GM18873 (cell line): ENCODE measurements around the gene CAMK1D.

Experiments
- ATAC-seq: cut with Tn5 transposase; IDR thresholded peaks from one replicate; pipeline ENCODE4 v1.9.1; 2021; ENCODE audit warnings: mild to moderate bottlenecking, moderate library complexity, moderate number of reproducible peaks; ENCODE audit not compliant: unreplicated experiment, low FRiP score

CAMK1D gene

GRCh38 chr10:12668634-12669033, 319.3 kb downstream of the CAMK1D start:
- no peak for ATAC-seq

- ATAC-seq: no peak
Observed at GRCh38 chr10:12670004-12670403, 320.7 kb downstream of the CAMK1D start.

DNA sequence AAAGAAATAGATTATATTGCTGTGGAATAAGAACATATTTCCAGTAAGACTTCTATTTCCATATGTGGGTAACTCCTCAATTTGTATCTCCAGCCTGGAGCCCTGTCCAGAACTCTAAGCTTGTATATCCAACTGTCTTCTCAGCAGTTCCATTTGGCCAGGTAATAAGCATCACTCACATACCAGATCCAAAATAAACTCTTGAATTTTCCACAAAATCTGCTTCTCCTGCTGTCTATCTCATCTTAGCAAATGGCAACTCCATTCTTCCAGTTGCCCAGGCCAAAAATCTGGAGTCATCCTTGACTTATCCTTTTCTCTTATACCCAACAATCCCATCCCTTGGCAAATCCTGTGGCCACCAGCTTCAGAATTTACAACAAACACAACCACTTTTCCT, 325.8 kb downstream of the CAMK1D start:
- ATAC-seq: no peak

DNA sequence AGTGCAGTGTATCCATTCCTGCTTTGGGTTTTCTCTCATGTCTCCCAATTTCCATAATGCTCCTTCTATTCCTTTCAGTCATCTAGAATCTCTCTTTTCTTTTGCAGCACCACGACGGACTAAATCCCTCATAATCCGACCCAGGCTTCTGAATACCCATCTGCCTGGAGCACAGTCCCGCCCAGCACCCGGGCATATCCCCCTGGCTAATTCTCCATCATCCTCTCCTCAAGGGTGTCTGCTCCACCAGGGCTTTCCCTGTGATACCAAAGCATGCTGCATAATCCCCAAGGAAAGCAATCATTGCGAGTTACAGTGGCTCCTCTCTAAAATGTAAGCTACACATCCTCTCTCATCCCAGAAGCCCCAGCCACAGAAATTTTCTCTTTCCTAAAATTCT, 330.3 kb downstream of the CAMK1D start:
- no peak for ATAC-seq

DNA sequence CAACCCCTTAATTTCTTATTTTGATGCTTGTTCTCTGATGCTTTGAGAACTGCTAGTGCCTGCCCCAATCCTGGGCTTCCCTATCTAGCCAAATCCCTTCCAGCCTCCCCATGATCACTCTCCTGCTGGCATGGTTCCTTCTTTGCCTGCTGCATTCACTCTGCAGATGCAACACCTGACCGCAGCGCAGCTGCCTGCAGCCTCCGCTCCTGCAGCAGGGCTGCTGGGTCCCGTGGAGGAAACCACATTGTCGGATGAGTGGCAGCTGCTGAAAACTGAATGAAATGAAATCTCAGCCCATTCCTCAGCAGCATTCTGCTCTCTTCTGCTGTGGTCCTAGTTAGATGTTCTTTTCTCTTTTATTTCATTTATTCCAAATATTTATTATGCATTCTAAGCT, 331.9 kb downstream of the CAMK1D start:
- ATAC-seq: no peak

DNA sequence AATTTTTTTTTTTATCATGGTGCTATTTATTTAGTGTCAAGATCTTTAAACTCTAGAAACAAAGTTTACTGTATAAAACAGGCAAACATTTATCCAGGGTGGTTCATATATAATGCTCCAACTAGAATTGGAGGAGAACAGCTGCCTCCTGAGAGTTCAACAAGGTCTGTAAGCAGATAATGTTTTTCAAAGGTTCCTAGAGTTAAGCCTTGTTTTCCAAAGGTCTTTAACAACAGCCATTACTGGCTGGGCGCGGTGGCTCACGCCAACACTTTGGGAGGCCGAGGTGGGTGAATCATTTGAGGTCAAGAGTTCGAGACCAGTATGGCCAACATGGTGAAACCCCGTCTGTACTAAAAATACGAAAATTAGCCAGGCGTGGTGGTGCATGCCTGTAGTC, 335.4 kb downstream of the CAMK1D start:
- no peak for ATAC-seq

- no peak for ATAC-seq
Observed at GRCh38 chr10:12685261-12686058, 336.1 kb downstream of the CAMK1D start.

DNA sequence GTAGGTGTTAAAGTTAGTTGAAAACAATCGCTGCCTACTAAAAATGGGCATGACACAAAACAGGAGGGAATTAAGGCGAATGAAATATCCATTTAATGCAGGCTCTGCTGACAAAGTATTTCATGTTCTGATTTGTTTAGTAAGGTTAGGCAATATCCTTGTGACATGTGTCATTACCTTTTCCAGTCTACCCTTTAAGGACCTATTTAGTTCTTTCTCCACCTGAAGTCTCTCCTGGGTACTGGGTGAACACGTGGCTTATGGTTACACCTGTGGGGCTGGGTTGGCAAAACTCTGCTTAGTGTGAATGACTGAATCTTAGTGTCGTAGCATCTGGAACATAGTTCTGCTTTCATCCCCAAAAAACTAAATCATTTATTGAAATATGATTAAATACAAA, 338.6 kb downstream of the CAMK1D start:
- no peak for ATAC-seq

DNA sequence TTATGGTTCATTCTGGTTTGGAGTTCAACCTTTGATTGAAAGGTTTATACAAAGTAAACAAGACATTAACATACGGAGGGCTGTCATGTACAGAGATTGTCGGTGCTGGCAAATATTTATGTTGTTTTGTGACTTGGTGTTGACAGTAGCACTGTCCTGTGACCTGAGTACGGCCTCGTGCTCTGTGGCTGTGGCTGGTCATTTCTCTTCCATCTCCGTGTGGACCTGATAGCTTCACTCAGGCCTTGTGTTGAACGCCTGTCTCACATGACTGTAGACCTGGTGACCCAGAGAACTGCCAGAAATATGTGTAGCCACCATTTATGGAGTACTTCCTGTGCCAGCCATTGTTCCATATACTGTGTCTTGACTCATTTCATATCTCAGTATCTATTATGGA, 340.5 kb downstream of the CAMK1D start:
- no peak for ATAC-seq

DNA sequence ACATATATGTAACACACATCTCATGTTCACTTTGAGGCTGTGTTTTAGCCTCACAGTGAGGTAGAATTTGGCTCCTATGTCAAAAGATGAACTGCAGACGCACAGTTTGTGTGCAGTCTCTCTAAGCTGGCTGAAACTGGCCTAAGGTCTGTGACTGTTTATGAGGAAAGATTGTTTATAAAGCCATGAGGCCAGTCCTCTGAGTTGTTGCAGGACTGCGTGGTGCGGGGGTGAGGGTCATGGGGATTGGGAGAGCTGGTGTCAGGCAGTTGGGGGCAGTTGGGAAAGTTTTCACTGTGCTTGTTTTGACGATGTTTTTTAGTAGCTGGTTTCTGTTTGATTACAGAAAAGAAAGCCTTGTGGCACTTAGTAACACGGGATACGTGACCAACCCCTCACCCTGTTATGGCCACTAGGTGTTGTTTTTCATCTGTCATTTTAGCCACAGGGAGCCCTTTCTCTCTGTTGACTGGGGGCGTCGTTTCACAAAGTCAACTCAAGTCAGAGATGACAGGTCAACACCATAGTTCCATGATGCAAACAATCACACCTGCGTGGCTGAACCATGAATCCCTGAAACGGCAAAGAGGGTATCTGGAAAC, 341.3 kb downstream of the CAMK1D start:
- no peak for ATAC-seq

DNA sequence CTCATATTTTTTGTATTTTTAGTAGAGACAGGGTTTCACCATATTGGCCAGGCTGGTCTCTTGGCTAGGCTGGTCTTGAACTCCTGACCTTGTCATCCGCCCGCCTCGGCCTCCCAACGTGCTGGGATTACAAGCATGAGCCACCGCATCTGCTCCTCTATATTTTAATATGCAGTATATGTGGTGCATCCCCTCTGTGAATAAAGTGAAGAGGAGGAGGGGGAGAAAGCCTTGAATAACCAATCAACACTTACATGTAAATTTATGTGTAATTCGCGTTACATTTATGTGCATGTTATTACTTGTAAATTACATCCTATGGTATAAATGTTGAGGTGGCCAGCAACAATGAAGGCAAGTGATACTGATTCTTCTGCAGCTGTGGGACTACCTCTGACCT, 342.2 kb downstream of the CAMK1D start:
- no peak for ATAC-seq

DNA sequence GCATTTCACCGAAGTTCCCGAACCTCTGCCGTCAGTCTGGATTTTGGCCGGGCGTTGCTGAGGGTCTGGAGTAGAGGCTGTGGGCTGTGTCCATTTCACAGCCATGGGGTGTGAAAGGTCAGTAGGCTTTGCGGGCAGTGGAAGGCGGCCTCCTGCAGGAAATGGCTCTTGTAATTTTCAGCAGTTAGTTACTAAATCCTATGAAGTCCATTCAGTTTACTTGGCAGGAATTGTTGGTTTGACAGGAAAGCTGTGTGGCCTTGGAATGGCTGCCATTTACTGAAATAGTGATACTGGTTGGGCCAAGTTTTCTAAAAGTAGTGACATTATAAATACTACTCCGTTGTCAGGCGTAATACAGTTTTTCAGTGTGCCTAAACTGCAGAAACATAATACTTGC, 348.4 kb downstream of the CAMK1D start:
- no peak for ATAC-seq

DNA sequence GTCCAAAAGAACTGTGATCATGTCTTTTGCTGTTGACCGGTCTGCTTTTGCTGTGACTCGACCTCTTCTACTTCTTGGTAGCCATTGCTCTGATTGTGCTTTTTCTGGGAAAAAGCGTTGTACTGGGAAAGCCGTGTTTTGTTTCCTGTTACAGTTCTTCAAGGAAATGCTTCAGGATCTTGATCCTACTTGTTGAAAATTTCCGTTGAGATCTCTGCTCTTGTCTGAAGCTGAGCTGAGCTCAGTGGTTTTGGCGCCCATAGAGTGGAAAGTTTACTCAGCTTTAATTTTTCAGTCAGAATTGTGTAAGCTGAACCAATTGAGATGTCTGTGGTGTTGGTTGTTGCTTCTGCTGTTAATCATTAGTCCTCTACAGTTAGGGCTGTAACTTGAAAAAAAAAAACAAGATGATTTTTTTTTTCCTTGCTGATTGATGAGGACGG, 349.9 kb downstream of the CAMK1D start:
- no peak for ATAC-seq

DNA sequence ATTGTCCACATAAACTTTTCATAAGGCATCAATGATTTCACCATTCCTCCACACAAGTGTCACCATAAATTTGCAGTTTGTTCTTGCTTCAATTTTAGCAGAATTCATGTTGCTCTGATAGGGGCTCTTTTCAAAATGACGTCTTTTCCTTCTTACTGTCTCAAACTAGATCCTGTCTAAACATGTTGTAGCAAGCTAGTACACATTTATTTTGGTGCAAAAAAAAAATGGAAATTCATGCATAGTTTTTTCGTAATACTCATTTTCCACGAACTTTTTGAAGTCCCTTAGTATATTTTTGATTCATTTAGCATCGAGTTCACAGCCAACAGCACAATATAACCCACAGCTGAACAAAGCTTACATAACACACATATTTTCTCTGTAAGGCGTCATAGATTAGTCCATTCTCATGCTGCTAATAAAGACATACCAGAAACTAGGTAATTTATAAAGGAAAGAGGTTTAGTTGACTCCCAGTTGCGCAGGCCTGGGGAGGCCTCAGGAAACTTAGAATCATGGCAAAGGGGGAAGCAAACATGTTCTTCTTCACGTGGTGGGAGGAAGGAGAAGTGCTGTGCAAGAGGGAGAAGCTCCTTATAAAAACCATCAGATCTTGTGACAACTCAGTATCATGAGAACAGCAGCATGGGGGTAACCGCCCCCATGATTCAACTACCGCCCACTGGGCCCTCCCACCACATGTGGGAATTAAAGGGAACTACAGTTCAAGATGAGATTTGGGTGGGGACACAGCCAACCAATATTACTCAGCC, 350.6 kb downstream of the CAMK1D start:
- no peak for ATAC-seq

- no peak for ATAC-seq
Observed at GRCh38 chr10:12700557-12700874, 351.2 kb downstream of the CAMK1D start.

DNA sequence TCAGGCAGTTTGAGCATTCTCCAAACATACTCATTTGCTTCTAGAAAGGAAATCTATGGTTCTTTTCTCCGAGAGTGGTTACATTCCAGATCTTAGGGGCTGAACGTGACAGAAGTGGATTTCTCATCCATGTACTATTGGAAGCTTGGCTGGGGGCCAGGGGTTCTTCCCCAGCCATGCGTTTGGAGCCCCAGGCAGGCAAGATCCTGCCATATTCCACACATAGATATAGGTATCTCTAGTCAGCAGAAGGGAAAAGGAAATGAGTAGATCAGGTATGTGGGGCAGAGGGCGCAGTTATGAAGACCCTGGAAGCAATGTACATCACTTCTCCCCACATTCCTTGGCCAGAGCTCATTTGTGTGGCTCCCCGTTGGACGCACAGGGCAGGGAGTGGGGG, 352.3 kb downstream of the CAMK1D start:
- no peak for ATAC-seq

GRCh38 chr10:12702215-12702770, 352.9 kb downstream of the CAMK1D start:
- no peak for ATAC-seq

GRCh38 chr10:12703126-12703525, 353.8 kb downstream of the CAMK1D start:
- no peak for ATAC-seq

GRCh38 chr10:12703813-12704212, 354.5 kb downstream of the CAMK1D start:
- ATAC-seq: no peak

DNA sequence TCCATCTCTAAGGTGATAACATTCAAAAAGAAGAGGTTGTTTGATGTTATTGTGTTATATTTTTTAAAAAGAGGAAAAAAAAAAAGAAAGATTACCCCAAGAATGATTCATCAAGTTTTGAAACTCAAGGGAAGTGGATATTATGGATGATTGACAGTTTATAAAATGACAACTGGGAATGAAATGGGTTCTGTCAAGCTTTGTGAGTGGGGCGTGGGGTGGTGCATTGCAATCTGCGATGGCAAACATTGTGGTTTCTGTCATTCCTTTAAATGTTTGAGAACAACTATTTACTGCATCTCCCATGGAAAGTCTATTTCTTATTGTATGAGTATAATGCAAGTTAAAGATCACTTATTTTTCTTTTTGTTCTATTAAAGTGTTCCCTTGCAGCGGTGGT, 355.1 kb downstream of the CAMK1D start:
- ATAC-seq: no peak

DNA sequence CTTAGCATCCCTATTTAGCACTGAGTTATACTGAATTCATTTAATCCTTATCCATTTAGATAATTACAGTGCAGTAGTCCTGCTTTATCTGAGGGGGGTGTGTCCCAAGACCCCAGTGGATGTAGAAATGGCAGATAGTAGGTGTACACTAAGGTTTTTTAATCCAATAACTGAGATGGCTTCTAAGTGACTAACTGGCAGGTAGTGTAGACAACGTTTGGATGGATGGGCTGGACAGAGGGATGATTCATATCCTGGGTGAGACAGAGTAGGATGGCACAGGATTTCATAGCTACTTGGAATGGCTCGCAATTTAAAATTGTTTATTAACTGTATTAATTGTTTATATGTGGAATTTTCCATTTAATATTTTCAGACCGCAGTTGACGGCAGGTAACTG, 356.6 kb downstream of the CAMK1D start:
- no peak for ATAC-seq
